ENCODE results near the gene TMEM52.
A peak's percentile ranks its signal among the peaks of the same experiment; 100 is the strongest.

TMEM52 gene

GRCh38 chr1:1914971-1915692, 3.9 kb downstream of the TMEM52 start, which contains the start of gene CALML6:
Gene CALML6, plus strand, starts transcription at chr1:1915260. Its CDS starts 21 bp downstream, at chr1:1915281.
- no peak for DNase-seq (ENCODE audit: low spot score)

- DNase-seq (ENCODE audit: low spot score): no peak
Observed at GRCh38 chr1:1914101-1914970, 4.7 kb downstream of the TMEM52 start.

- no peak for DNase-seq (ENCODE audit: low spot score)
Observed at GRCh38 chr1:1911350-1912041, 7.6 kb downstream of the TMEM52 start.

GRCh38 chr1:1910651-1911331, 8.3 kb downstream of the TMEM52 start:
- DNase-seq (ENCODE audit: low spot score): no peak

GRCh38 chr1:1910033-1910465, 9.0 kb downstream of the TMEM52 start:
- no peak for DNase-seq (ENCODE audit: low spot score)

- DNase-seq (ENCODE audit: low spot score): no peak
Observed at GRCh38 chr1:1908506-1908791, 10.6 kb downstream of the TMEM52 start.

GRCh38 chr1:1907098-1907736, 11.9 kb downstream of the TMEM52 start:
- DNase-seq (ENCODE audit: low spot score): no peak

- DNase-seq (ENCODE audit: low spot score): peak; percentile 88
Observed at GRCh38 chr1:1906185-1907097, 12.6 kb downstream of the TMEM52 start.

GRCh38 chr1:1903224-1903623, 15.9 kb downstream of the TMEM52 start:
- DNase-seq (ENCODE audit: low spot score): no peak

GRCh38 chr1:1901641-1902294, 17.3 kb downstream of the TMEM52 start:
- no peak for DNase-seq (ENCODE audit: low spot score)

GRCh38 chr1:1900883-1901640, 18.0 kb downstream of the TMEM52 start:
- DNase-seq (ENCODE audit: low spot score): no peak

GRCh38 chr1:1899967-1900327, 19.1 kb downstream of the TMEM52 start:
- no peak for DNase-seq (ENCODE audit: low spot score)

GRCh38 chr1:1899266-1899966, 19.7 kb downstream of the TMEM52 start:
- DNase-seq (ENCODE audit: low spot score): no peak

GRCh38 chr1:1898246-1898933, 20.7 kb downstream of the TMEM52 start:
- no peak for DNase-seq (ENCODE audit: low spot score)

GRCh38 chr1:1895456-1896336, 23.4 kb downstream of the TMEM52 start:
- DNase-seq (ENCODE audit: low spot score): no peak

- DNase-seq (ENCODE audit: low spot score): no peak
Observed at GRCh38 chr1:1895060-1895418, 24.0 kb downstream of the TMEM52 start.

GRCh38 chr1:1894354-1895059, 24.6 kb downstream of the TMEM52 start:
- no peak for DNase-seq (ENCODE audit: low spot score)

Data from ecto neural progenitor cell (in vitro differentiated cells).